Muscle layer of duodenum (tissue), 2 donors: ENCODE data around the gene GCH1.

Experiments
- H3K27ac ChIP-seq: one replicate; pipeline ENCODE4 v1.7.0; 2013; ENCODE audit warnings: mild to moderate bottlenecking, low read length
- H3K27me3 ChIP-seq: one replicate; pipeline ENCODE4 v1.7.0; 2013; ENCODE audit warnings: low read depth, mild to moderate bottlenecking, control low read depth, low read length
- H3K36me3 ChIP-seq, 2 donors: one replicate each; pipeline ENCODE4 v1.7.0; 2013; ENCODE audit warnings: low read length in 2 of 2, control low read depth in 1 of 2, mild to moderate bottlenecking in 1 of 2; ENCODE audit not compliant: insufficient read depth in 2 of 2, control insufficient read depth in 1 of 2
- H3K4me1 ChIP-seq, 2 donors: one replicate each; pipeline ENCODE4 v1.7.0; 2013; ENCODE audit warnings: low read length in 2 of 2, mild to moderate bottlenecking in 2 of 2, control low read depth in 1 of 2, moderate library complexity in 1 of 2; ENCODE audit not compliant: insufficient read depth in 2 of 2, control insufficient read depth in 1 of 2
- H3K4me3 ChIP-seq, 2 donors: one replicate each; pipeline ENCODE4 v1.7.0; 2013; ENCODE audit warnings: low read length in 2 of 2, low read depth in 1 of 2, mild to moderate bottlenecking in 1 of 2
- H3K9me3 ChIP-seq, 2 donors: one replicate each; pipeline ENCODE4 v1.7.0; 2013; ENCODE audit warnings: low read length in 2 of 2, control low read depth in 1 of 2, mild to moderate bottlenecking in 1 of 2; ENCODE audit not compliant: control insufficient read depth in 1 of 2
- donor health status: healthy.

Gene GCH1

GRCh38 chr14:54856152-54856551 lies 46.5 kb downstream of the GCH1 start:
- Histone ChIP-seq H3K36me3 (peaks cover 0 to 8% of the 10 kb centered on the region in 2 donors), H3K27me3 (no peaks in the 10 kb centered on the region), H3K9me3 (no peaks in the 10 kb centered on the region), H3K4me3 (no peak overlapping the region), H3K27ac (no peak overlapping the region), H3K4me1 (peaks cover 5 to 8% of the 10 kb centered on the region in 2 donors)

- Histone ChIP-seq H3K4me3 (no peak overlapping the region), H3K27me3 (no peaks in the 10 kb centered on the region), H3K4me1 (peaks cover 5 to 8% of the 10 kb centered on the region in 2 donors), H3K9me3 (no peaks in the 10 kb centered on the region), H3K36me3 (peaks cover 0 to 4% of the 10 kb centered on the region in 2 donors), H3K27ac (no peak overlapping the region)
Observed at GRCh38 chr14:54854181-54854580, 48.4 kb downstream of the GCH1 start.

- peaks cover 5 to 8% of the 10 kb centered on the region in 2 donors for H3K4me1 ChIP-seq
- H3K27ac ChIP-seq, result no peak overlapping the region
- no peak overlapping the region for H3K4me3 ChIP-seq
- H3K36me3 ChIP-seq, result no peaks in the 10 kb centered on the region
- H3K9me3 ChIP-seq, result no peaks in the 10 kb centered on the region
- H3K27me3 ChIP-seq, result no peaks in the 10 kb centered on the region
Observed at GRCh38 chr14:54853339-54853738, 49.3 kb downstream of the GCH1 start.

- H3K27ac ChIP-seq, result no peak overlapping the region
Observed at GRCh38 chr14:54852215-54852614, 50.4 kb downstream of the GCH1 start.

GRCh38 chr14:54848910-54849309 lies 53.7 kb downstream of the GCH1 start:
- no peaks in the 10 kb centered on the region for H3K9me3 ChIP-seq
- H3K4me1 ChIP-seq, result no peaks in the 10 kb centered on the region
- no peak overlapping the region for H3K27ac ChIP-seq
- no peak overlapping the region for H3K4me3 ChIP-seq
- no peaks in the 10 kb centered on the region for H3K36me3 ChIP-seq
- H3K27me3 ChIP-seq, result no peaks in the 10 kb centered on the region

More at GRCh38 chr14:54852215-54852614, 50.4 kb downstream of the GCH1 start:
- peaks cover under 1 to 5% of the 10 kb centered on the region in 2 donors for H3K4me1 ChIP-seq
- H3K36me3 ChIP-seq, result no peaks in the 10 kb centered on the region
- H3K4me3 ChIP-seq, result no peak overlapping the region
- H3K27me3 ChIP-seq, result no peaks in the 10 kb centered on the region
- no peaks in the 10 kb centered on the region for H3K9me3 ChIP-seq

GRCh38 chr14:54845641-54846040 lies 57.0 kb downstream of the GCH1 start:
- no peaks in the 10 kb centered on the region for H3K36me3 ChIP-seq
- no peak overlapping the region for H3K4me3 ChIP-seq
- H3K27me3 ChIP-seq, result no peaks in the 10 kb centered on the region
- H3K4me1 ChIP-seq, result no peaks in the 10 kb centered on the region
- no peaks in the 10 kb centered on the region for H3K9me3 ChIP-seq
- H3K27ac ChIP-seq, result no peak overlapping the region

- Histone ChIP-seq H3K27ac (no peak overlapping the region), H3K4me3 (no peak overlapping the region), H3K4me1 (no peaks in the 10 kb centered on the region), H3K36me3 (no peaks in the 10 kb centered on the region), H3K27me3 (no peaks in the 10 kb centered on the region), H3K9me3 (no peaks in the 10 kb centered on the region)
Observed at GRCh38 chr14:54844479-54844878, 58.1 kb downstream of the GCH1 start.

GRCh38 chr14:54840798-54841197 lies 61.8 kb downstream of the GCH1 start:
- Histone ChIP-seq H3K4me1 (no peaks in the 10 kb centered on the region), H3K27me3 (no peaks in the 10 kb centered on the region), H3K27ac (no peak overlapping the region), H3K36me3 (no peaks in the 10 kb centered on the region), H3K4me3 (no peak overlapping the region), H3K9me3 (no peaks in the 10 kb centered on the region)

GRCh38 chr14:54840336-54840735 lies 62.3 kb downstream of the GCH1 start:
- H3K27ac ChIP-seq, result no peak overlapping the region
- no peaks in the 10 kb centered on the region for H3K4me1 ChIP-seq
- no peaks in the 10 kb centered on the region for H3K36me3 ChIP-seq
- no peak overlapping the region for H3K4me3 ChIP-seq
- no peaks in the 10 kb centered on the region for H3K27me3 ChIP-seq
- H3K9me3 ChIP-seq, result no peaks in the 10 kb centered on the region

- H3K27ac ChIP-seq, result no peak overlapping the region
- no peak overlapping the region for H3K4me3 ChIP-seq
- no peaks in the 10 kb centered on the region for H3K4me1 ChIP-seq
- H3K9me3 ChIP-seq, result no peaks in the 10 kb centered on the region
- H3K27me3 ChIP-seq, result no peaks in the 10 kb centered on the region
- H3K36me3 ChIP-seq, result no peaks in the 10 kb centered on the region
Observed at GRCh38 chr14:54839701-54840119, 62.9 kb downstream of the GCH1 start.

GRCh38 chr14:54838931-54839512 lies 63.6 kb downstream of the GCH1 start:
- H3K4me1 ChIP-seq, result no peaks in the 10 kb centered on the region
- no peaks in the 10 kb centered on the region for H3K9me3 ChIP-seq
- no peaks in the 10 kb centered on the region for H3K27me3 ChIP-seq
- no peak overlapping the region for H3K27ac ChIP-seq
- no peaks in the 10 kb centered on the region for H3K36me3 ChIP-seq
- no peak overlapping the region for H3K4me3 ChIP-seq

GRCh38 chr14:54837508-54838149 lies 65.0 kb downstream of the GCH1 start:
- Histone ChIP-seq H3K27me3 (no peaks in the 10 kb centered on the region), H3K4me1 (no peaks in the 10 kb centered on the region), H3K4me3 (no peak overlapping the region), H3K36me3 (no peaks in the 10 kb centered on the region), H3K9me3 (no peaks in the 10 kb centered on the region), H3K27ac (no peak overlapping the region)
